Stomach (tissue), 4 donors: ENCODE measurements around the gene UBR2.

Experiments used
- EP300 ChIP-seq: sonication (generic); formaldehyde crosslinking; IDR thresholded peaks from one replicate; pipeline ENCODE4 v1.6.1; 2017; ENCODE audit warnings: antibody characterized with exemption
- POLR2A ChIP-seq, 4 donors: fragments of 450-650 bp; IDR thresholded peaks; one replicate each; pipeline ENCODE4 v1.6.1; 2016; ENCODE audit warnings: antibody characterized with exemption in 4 of 4, control low read depth in 2 of 4, mild to moderate bottlenecking in 1 of 4, moderate library complexity in 1 of 4
- POLR2AphosphoS5 ChIP-seq, 3 donors: sonication (generic); formaldehyde crosslinking; IDR thresholded peaks; one replicate each; pipeline ENCODE4 v1.6.1; 2016; ENCODE audit warnings: antibody characterized with exemption in 3 of 3
- TF ChIP-seq, protein P1 (sequence below), 7 experiments: fragments of 450-650 bp in 4 of 7; fragments of 200-600 bp in 3 of 7; sonication (generic) in 3 of 7; IDR thresholded peaks; one replicate each; pipeline ENCODE4 v1.5.1; 2016 to 2019; ENCODE audit warnings: antibody characterized with exemption in 7 of 7, control low read depth in 2 of 7, mild to moderate bottlenecking in 1 of 7

- TF ChIP-seq, protein P1, sequence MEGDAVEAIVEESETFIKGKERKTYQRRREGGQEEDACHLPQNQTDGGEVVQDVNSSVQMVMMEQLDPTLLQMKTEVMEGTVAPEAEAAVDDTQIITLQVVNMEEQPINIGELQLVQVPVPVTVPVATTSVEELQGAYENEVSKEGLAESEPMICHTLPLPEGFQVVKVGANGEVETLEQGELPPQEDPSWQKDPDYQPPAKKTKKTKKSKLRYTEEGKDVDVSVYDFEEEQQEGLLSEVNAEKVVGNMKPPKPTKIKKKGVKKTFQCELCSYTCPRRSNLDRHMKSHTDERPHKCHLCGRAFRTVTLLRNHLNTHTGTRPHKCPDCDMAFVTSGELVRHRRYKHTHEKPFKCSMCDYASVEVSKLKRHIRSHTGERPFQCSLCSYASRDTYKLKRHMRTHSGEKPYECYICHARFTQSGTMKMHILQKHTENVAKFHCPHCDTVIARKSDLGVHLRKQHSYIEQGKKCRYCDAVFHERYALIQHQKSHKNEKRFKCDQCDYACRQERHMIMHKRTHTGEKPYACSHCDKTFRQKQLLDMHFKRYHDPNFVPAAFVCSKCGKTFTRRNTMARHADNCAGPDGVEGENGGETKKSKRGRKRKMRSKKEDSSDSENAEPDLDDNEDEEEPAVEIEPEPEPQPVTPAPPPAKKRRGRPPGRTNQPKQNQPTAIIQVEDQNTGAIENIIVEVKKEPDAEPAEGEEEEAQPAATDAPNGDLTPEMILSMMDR (IDR thresholded peaks at IDR 0.05) = no peak
- TF ChIP-seq POLR2A (IDR thresholded peaks at IDR 0.05) (no peak), POLR2AphosphoS5 (IDR thresholded peaks at IDR 0.05) (no peak), EP300 (no peak)
Observed at GRCh38 chr6:42715871-42716270, 152.0 kb downstream of the UBR2 start.
